ENCODE results near the gene TENM3. TPM values are rescaled to one million over a fixed set of nuclear protein-coding genes. Genes with fewer than 3 reads are reported as not detected.
"Not testable (repeated sequence)": the region's sequence is repeated elsewhere in the genome, so short reads cannot be mapped to it uniquely, and the experiment has no call there.

Gene TENM3
- polyA plus RNA-seq, 4 donors, result 15.2 to 18.5 (median 17.5) TPM

DNA sequence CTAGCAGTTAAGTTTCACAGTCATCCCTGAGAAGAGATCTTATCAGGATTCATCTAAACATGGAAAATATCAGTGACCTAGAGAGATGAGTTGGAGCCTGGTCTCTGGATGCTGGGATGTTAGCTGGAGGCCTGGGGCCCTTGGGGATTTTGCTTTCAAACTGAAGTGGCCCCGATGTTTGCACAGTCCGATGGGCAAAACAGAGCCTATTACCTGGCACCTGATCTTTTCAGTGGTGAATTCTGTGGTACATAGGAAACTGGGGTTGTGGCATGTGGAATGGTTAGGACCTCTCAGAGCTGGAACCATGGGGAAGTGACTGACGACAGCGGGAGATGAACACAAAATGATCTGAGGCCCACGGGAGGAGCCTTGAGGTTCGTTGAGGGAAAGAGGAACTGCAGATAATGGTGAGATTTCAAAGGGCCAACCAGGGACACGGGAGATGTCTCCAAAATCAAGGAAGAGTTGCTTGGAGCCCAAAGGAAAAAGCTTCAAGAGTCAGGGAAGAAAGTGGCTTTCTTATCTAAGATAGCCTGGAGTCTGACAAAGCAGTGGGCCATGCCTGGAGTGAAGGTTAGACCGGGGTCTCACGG lies 17.8 kb upstream of the TENM3 start:
- DNase-seq (ENCODE audit: low read depth in 4 of 4, low spot score in 3 of 4), result no peak

DNA sequence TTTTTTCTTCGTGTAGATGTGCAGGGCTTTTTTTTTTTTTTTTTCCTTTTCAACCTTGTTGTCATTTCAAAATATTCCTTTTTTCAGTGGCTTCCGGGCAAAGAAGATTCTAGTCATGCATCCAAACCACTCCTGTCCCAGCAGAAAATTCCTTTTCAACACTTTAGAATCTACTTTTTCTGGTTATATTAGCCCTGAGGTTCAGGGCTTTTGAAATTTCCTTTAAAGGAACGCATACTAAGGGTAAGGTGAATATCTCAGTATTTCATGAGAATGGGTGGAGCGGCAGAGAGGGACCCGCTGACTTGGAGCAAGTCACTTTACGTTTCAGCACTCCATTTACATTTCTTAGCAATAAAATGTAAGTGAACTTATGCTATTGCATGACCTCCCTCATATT lies 15.6 kb upstream of the TENM3 start:
- DNase-seq (ENCODE audit: low read depth in 4 of 4, low spot score in 3 of 4), result no peak

DNA sequence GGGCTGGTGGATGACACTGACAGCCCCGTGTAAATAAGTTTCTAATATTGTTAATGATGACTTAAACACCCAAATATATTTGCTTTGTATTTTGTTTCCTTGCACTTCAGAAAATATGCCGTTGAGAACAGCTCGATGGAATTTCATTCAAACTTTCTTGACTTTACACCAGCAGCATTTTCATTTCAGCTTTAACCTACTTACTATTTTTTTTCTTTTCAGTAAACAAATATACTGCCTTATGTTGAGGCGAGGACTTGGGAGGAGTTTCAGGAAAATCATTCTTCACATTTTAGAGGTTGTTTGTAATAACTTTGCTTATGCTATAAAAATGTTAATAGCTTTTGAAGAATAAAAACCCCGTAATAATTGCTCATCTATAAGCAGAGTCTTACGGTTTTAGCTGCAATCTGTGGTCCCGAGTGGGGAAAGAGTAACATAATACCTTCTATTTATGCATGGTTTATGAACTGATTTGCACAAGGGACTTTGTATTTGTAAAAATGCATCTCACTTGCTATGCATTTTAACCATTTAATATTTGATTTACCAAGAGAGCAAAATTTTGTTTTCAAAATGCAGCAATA lies 14.1 kb upstream of the TENM3 start:
- no peak for DNase-seq (ENCODE audit: low read depth in 4 of 4, low spot score in 3 of 4)

DNA sequence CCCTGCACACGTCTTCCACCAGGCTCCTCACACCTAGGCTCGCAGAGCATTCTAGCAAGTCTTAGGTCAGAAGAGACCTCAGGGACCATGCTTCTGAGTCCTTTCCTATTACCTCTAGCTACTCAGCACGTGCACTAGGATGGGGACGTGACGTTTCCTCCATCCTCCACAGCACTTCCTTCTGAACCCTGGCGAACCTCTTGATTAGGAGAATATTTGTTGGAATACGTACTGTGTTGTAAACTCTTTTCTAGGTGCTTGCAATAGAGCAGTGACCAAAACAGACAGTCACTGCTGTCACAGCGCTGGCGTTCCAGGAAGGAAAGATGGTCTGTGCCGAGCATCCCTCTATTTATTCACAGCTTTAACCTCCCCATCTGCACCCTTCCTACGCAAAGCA lies 12.9 kb upstream of the TENM3 start:
- DNase-seq (ENCODE audit: low read depth in 4 of 4, low spot score in 3 of 4), result no peak

DNA sequence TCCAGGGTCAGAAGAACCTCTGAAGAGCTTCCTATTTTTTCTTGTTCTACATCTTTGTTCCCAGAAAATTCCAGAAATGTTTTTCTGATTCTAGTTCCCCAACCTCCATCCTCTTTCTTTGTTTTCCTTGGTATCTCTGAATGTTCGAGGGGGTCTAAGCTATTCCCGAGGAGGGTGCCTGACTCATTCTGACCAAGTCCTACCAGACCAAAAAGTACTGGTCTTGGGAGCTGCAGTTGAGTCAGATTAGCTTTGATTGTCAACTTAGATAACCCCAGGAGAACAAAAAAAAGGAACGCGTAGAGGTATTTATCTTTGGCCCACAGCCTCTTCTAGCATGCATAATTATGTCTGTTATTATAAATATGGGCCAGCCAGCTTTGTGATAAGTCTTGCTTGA lies 12.1 kb upstream of the TENM3 start:
- no peak for DNase-seq (ENCODE audit: low read depth in 4 of 4, low spot score in 3 of 4)

DNA sequence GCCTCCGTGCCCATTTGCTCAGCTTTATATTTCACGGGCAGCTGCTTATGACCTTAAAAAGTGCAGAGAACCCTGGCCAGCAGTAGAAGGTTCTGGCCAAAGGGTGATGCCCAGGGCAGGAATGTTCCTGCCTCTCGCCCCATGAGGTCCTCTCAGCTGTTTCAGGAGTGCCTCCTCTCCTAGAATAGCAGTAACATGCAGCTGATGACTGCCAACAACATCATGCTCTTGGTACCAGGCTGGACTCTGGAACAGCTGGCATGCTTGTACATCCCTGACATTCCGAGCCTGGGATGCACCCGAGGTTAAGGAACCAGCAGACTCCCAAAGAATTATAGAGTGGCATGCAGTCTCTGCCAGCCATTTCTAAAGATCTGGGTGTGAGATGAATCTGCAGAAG lies 11.7 kb upstream of the TENM3 start:
- DNase-seq (ENCODE audit: low read depth in 4 of 4, low spot score in 3 of 4), result no peak

DNA sequence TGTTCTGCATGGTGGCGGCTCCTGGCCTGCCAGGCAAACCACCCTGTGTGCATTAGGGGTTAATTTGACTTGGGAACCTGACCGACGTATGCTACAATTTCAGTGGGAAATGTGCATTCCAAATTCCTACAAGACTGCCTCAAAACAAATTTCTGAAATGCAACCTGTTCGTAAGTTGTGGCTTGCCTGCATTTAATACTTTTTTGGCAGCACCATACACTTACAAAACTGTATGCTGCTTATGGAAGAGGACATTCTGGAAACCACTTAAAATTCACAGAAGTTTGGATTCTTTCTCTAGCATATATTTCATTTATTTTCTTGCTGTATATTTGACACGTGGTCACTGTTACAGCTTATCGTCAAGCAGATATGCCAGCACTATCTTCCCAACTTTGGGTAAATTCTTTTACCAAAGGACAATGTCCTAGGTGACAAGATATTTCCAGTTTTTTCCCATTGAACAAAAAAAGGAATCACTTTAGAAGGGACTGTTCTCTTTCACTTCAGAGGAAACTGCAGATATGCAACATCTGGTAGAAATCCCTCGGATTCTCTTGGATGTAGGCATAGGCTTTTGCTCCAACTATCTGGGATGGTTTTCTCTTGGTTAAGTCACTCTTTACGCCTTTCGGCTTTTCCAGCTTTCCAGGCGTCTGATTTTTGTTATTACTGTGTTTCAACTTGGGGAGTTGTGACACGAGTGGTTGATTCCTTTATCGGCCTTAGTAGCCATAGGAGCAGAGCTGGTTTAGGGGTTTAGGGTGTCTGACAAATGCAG lies 9.7 kb upstream of the TENM3 start:
- no peak for DNase-seq (ENCODE audit: low read depth in 4 of 4, low spot score in 3 of 4)

DNA sequence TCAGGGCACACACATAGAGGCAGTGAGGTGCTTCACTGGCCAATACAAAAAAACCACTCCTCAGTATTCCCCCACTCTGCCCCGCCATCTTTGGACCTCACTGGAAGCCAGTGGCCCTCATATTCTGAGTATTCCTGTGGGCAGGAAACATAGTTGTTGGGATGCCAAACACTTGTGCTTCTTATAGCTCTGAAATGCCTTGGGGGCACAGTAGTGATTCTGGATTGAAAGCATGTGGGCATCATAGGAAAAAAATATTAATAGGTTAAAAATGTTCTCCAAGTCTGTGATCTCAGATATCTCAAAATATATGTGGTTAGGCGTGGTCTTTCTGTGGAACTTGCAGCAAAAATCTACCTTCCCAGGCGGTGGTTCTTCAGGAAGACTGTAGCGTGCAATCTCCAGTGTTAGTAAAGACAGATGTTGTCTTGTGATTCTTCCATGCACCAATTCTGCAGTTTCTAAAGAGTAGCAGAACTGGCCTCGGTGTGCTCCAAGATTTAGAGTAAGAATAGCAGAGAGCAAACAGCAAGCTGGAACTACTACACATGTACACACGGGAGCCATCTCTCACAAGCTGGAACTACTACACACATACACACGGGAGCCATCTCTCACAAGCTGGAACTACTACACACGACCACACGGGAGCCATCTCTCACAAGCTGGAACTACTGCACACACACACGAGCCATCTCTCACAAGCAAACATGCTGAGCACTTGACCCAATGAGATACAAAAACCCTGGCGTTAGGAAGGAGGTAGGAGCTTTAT lies 8.0 kb upstream of the TENM3 start:
- DNase-seq (ENCODE audit: low read depth in 4 of 4, low spot score in 3 of 4), result no peak

DNA sequence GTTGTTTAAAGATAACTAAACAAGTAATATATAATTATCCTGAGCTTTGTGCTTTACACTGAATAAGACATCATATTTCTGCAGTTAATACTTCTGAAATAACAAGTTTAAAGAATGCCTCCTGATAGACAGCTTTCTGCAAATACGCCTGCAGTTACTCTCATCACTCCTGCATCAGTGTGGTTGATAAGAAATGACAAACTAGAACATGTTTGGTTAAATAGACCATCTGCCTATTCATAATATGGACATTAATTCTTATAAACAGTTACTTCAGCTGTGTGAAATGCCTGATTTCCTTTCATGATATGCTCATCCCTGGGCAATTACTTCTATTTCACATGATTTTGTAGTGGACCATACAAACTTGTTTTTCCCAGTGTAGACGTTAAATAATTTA lies 7.0 kb upstream of the TENM3 start:
- no peak for DNase-seq (ENCODE audit: low read depth in 4 of 4, low spot score in 3 of 4)

DNA sequence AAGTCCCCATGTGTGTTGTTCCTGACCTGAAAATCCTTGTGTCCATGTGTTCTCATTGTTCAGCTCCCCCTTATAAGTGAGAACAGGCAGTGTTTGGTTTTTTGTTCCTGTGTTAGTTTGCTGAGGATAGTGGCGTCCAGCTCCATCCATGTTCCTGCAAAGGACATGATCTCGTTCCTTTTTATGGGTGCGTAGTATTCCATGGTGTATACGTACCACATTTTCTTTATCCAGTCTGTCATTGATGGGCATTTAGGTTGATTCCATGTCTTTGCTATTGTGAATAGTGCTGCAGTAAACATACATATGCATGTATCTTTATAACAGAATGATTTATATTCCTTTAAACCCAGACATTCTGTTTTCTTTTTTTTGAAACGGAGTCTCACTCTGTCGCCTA lies 6.2 kb upstream of the TENM3 start:
- DNase-seq (ENCODE audit: low read depth in 4 of 4, low spot score in 3 of 4), result not testable (repeated sequence)

DNA sequence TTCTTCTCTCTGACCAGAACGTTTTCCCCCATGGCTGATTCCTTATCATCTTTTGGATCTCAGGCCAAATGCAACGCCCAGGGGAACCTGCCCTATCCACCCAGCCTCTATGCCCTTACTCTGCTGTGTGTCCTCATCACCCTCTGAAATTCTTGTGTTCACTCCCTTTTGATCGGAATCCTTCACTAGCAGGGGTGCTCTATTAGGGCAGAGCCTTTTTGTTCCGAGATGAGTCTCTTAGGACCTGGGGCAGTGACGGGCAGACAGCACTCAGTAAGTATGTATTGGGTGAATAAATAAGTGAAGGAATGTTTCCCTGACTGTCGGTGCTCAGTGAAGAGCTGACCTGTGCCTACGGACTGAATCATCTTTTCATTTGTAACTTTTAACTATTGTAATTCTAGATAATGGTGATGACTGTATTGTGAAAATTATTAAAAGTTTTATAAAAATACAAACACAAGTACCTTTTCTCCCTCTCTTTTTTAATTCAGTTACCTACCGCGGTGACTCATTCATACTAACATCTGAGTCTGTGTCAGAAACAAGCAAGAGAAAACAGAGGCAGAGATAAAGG lies 4.8 kb upstream of the TENM3 start:
- no peak for DNase-seq (ENCODE audit: low read depth in 4 of 4, low spot score in 3 of 4)

DNA sequence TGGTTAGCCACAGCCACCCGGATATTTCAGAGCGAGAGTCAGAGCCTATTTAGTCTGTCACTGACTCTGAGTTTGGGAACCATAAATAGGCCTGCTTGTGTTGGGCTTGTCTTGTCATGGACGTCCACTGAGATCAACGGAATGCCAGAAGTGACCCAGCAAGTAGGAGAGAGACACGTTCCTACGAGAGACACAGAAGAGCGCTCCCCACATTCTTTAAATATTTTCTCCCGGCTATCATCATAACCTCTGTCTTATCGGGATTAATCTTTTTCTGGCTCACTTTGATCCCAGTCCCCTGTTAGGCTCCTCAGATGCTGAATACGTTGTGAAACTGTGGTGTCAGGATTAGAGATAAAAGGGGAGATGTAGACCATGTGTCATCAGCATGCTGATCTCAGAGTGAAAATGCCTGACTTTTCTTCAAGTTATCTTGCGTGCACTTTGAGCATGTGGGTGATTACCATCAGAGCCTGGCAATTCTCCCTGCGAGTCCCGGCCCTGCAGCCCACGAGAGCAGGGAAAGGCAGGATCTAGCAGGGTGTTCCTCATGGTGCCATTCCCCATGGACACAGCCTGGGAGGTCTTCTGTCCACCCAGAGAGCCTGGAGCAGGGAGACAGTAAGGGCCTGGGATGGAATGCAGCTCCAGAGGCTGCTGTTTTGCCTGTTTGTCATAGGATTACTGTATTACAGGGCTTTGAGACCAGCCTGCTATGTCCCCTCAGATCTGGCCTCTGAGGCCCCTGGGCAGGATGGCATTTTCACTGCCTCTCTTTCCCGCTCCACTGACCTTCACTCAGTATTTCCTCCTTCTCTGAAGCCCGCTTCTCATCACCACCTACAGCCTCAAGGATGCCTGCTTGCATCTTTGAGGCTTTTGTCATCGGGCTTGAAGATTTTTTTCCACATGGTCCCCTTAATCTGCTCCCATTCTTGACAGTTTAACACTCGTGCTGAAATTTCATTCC lies 2.8 kb upstream of the TENM3 start:
- DNase-seq (ENCODE audit: low read depth in 4 of 4, low spot score in 3 of 4), result peak in 2 of 4 donors; percentile 16 to 27

DNA sequence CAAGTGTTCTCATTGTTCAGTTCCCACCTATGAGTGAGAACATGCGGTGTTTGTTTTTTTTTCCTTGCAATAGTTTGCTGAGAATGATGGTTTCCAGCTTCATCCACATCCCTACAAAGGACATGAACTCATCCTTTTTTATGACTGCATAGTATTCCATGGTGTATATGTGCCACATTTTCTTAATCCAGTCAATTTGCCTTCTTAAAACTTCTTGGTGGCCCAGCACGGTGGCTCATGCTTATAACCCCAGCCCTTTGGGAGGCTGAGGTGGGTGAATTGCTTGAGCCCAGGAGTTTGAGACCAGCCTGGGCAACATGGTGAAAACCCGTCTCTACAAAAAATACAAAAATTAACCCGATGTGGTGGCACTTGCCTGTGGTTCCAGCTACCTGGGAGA lies 942 bp upstream of the TENM3 start:
- DNase-seq (ENCODE audit: low read depth in 4 of 4, low spot score in 3 of 4), result not testable (repeated sequence)

DNA sequence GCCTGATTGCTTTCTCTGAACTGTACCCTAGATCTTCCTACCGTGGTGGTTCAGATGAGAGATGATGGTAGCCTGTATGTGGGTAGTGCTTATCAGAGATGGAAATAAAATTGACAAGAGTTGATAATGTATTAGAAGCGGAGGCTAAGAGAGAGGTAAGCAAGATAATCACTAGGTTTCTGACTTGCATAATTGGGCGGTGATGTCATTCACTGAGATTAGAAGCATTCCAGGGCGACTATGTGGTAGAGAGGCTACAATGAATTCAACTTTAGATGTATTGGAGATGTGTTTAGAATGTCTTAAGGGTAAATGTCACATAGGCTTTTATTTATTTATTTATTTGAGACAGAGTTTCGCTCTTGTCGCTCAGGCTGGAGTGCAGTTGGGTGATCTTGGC lies 415 bp upstream of the TENM3 start:
- DNase-seq (ENCODE audit: low read depth in 4 of 4, low spot score in 3 of 4), result no peak

DNA sequence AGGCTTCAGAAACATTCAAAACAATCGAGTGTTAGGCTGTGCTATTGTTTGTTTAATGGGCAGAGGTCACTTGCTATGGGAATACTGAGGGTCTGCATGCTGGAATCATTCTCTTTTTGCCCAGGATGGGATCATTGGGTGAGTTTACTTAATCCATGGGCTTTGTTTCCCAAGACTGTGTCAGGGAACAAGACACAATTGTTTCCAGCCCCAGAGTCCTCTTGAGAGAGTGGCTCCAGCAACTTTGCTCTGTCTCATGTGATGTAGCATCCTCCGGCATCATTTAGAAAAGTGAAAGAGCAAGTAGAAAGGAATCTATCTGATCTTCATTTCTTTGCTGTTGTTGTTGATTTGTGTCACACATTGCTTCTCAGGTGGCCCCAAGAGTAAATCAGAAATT lies 1.8 kb downstream of the TENM3 start:
- no peak for DNase-seq (ENCODE audit: low read depth in 4 of 4, low spot score in 3 of 4)

DNA sequence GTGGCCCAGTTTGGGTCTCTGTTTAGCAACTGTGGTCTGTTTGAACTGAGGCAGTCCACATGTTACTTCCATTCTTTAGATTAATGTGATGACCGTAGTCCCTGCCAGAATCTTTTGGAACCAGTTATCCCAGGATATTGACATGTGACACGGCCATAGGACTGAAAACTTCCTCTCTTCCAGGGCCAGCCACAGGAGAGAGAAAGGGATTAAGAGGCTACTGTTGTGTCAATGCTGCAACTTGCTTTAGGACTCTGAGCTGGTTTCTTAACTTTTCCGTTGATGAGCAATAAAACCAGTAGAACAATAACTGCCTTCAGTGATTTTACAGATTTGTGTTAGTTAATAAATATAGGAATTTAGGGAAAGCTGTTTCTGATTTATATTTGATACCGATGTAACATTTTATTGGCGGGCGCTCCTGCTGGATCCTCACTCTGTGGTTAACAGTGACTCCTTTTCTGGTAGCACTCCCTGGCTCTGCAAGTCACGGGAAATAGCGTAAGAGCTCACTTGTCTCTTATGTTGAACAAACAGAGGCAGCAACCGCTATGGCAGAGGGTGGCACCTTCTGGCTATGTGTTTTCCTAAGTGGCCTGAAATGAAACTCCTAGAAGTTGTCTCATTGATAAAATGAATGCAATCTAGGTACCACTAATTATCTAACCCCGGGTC lies 2.5 kb downstream of the TENM3 start:
- DNase-seq (ENCODE audit: low read depth in 4 of 4, low spot score in 3 of 4), result no peak

DNA sequence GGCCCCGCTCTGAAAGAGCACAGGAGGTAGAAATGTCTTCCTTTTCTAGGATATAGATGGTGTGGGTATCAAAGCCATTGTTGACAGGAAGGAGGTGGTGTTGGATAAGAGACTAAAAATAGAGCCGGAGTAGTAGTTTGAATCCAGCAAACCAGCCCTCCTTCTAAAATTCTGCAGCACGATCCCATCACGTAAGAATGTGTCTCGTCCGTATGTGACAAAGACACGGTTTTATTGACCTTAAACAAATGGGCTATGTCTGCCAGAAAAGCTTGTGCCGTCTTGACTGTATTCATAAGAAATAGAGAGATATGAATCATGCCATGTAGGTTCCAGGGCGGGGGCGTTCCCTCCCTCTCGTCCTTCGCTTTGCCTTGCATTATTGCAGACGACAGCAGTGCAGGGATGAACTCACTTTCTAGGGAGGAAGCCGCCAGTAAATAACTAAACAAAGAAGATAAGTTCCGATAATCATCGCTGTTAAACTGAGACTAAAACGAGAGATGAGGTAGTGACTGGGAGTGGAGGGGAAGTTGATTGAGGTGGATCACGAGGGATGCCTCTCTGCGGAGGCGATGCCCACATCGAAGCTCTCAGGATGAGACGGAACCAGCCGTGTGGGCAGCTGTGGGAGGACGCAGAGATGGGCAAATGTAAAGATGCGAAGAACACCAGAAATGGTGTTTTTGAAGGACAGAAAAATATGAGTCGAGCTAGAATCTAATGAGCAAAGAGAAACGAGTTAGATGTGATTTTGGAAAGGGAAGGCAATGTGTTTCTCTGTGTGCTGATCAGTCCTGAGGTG lies 3.4 kb downstream of the TENM3 start:
- no peak for DNase-seq (ENCODE audit: low read depth in 4 of 4, low spot score in 3 of 4)

DNA sequence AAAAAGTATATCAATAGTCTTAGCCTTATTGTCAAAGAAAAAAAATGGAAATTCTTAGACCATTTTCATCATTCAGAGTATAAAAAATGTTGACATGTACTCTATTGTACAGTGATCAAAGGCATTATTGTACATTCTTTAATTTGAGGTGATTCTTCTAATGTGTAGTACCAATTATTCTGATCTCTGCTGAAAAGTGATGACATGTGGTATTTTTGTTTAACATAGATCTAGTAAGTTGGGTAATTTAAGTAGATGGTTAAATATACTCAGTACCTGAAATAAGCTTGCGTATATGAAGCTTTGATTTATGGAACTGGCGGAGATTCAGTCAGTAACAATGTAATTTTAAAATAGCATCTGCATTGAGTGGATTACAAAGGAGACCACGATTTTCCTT lies 5.1 kb downstream of the TENM3 start:
- DNase-seq (ENCODE audit: low read depth in 4 of 4, low spot score in 3 of 4), result no peak

DNA sequence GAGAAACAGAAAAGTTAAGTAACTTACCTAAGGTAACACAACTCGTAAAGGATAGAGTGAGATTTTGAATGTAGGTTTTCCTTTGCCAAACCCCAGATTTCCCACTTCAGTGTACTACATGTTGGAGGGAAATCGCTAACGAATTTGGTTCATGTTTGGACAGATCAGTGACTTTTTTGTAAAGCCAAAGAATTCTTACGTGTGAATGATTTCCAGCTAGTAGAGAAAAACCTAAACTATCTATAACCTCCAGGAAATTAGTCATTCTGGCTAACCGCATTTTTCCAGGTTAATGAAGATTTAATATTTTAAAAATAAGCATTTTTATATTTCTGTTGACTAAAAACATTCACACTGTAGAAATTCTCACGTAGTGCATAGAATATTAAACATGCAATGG lies 7.2 kb downstream of the TENM3 start:
- DNase-seq (ENCODE audit: low read depth in 4 of 4, low spot score in 3 of 4), result no peak
